CD4-positive, alpha-beta T cell treated with Interleukin-17A for 4 hours (primary cell): ENCODE measurements around the gene CDK14.

ENCODE experiments used
- DNase-seq: peaks from one replicate; pipeline ENCODE4 v3.0.0-alpha.2; 2020; ENCODE audit warnings: mixed read lengths

Gene CDK14

DNA sequence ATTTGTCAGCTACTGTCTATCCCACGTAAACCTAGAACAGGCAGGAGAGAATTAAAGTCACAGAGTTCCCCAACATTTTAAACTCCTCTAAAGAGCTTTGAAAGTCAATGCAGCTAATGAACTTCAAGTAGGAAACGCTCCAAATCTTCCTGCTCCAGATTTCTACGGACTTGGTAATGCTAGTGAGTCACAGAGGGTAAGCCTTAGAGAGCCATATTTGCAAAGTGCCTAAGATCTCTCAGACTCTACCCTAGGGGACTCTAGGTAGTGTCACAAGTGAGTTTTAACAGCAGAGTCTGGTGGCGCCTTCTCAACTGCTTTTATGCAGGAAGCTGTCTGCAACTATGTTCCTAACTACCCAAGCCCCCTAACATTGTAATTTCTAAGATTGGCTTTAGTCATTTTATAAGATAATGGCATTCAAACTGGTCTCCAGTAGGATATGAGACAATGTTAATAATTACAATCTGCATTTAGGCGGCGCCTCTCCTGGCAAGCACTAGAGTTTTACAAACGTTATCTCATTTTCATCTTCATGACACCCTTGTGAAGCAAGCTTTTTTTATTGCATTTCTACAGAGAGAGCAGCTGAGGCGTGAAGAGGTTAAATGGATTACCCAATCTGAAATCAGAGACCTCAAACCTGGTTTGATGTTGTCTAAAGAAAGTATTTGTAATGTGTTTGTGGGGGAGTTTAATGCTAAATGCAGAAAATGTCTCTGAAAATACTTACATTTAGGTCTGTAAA, 646.1 kb downstream of the CDK14 start:
- DNase-seq: no peak

DNA sequence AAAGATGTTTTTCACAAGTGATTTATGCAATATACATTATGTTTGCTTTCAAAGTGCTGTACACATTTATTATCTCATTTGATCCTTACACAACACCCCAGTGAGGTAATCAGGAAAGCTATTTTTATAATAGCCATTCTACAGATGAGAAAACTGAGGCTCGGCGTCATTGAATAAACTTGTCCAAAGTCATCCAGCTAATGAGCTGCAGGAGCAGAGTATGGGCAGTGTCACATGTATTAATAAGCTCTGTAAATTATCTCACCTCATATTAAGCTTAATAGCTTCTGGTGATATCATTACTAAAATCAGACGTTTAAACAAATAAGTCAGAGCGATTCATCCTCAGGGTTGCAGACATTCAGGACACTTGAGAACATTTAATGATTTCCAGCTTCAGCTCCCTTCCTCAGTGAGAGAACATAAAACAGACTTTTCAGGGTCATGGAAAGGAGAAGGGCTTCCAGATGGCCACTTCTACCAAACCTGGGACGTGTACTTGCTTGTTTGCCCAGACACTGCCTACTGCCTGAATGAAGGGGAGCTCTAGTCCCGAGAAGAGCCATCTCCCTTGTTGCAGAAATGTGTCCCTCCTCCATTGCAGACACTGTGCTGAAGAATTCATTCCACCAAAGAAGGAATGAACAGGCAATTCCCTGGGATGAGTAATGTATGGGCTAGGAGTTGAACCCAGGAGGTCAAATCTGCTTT, 647.6 kb downstream of the CDK14 start:
- DNase-seq: no peak

DNA sequence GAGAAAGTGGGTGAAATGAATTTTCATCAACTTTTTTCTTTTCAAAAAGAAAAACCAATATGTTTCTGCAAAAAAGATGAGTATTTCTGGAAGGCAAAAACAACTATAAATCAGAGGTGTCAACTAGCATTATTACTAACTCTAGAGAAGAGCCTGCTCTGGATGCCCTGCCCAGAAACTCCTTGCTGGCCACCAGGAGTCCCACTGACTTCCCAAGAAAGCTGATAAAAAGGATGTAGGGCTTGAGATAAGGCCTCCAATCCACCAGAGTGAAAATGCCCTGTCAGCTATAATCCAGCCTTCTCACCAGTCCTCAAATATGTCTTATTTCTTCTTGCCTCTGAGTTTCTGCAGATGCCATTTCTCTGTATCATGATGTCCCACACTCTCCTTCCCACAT, 651.4 kb downstream of the CDK14 start:
- DNase-seq: no peak

DNA sequence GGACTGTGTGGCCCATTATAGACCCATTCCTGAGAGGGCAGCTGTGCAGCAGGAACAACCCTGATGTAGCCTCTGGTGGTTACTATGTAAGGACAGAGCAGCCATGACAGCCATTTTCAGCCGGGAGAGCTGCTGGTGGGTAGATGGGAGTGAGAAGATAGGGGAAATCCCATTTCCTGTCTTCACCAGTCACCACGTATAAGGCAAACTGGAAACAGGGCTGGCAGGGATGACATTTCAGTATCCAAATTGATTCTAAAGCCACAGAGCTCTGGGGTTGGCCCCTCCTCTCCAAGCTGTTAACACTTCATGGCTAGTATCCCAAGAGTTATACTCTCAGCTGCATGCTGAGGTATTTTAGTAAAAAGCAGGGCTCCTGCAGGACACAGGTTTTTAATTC, 652.9 kb downstream of the CDK14 start:
- no peak for DNase-seq

DNA sequence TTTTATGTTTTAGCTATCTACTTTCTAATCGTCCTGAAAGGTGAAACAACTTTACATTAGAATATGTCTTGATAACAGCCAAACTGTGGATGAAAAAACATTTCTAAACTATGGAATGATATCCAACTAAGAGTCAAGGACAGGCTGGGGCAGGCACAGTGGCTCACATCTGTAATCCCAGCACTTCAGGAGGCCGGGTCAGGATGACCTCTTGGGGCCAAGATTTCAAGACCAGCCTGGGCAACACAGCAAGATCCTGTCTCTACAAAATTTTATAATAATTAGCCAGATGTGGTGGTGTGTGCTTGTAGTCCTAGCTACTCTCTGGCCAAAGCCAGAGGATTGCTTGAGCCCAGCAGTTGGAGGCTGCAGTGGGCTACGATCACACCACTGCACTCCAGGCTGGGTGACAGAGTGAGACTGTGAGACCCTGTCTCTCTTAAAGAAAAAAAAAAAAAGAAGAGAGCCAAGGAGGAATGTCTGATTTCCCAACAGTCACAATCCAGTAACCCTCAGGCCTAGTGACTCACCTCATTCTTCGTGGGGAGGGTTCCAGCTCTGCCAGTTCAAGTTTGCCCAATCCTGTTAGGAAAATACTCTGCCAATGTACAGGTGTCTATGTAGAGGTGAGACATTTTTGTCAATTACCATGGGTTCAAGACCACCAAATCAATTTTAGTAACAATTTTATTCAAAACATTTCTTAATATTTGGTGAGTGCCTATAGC, 653.5 kb downstream of the CDK14 start:
- no peak for DNase-seq

DNA sequence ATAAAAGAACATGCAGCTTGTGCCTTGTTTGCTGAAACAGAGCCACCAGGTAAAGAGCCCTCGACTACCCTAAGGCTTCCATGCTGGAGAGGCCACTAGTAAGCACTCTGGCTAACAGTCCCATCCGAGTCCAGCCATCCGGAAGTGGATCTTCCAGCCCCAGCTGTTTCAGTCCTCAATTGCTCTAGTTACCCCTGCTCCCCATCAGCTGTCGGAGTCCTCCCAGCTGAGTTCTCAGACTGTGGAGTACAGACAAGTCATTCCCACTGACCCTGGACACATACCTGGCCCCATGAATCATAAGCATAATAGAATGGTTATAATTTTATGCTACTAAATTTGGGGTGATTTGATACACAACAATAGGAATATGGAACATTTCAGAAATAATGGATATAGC, 654.6 kb downstream of the CDK14 start:
- no peak for DNase-seq

DNA sequence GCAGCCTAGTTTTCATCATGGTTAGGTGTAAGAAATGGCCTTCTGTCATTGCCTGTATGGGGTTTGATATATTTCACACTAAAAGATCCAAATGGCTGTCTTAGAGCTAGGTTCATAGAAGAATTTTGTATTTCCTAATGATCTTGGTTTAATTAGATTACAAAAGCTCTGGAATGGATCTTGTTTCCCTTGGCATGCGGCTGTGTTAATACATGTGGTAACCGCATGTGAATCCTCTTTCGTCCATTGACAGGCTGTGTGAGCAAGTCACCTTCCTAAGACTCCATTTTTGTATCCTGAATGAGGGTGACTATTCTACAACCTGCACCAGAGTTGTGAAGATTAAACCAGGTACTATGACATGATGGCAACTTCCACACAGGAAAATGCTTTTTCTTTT, 655.8 kb downstream of the CDK14 start:
- no peak for DNase-seq
